Neural progenitor cell (in vitro differentiated cells): ENCODE results near the gene AZIN2. TPM values are rescaled to one million over a fixed set of nuclear protein-coding genes. Genes with fewer than 3 reads are reported as not detected.

Experiments
- DNase-seq: peaks from one replicate; pipeline ENCODE4 v3.0.0-alpha.2; 2016; ENCODE audit warnings: low spot score
- H2AFZ ChIP-seq: fragments of 200-600 bp; sonication (generic); replicated peaks from 2 replicates; pipeline ENCODE4 v1.6.1; 2016; ENCODE audit warnings: antibody characterized with exemption
- H3F3A ChIP-seq: fragments of 200-600 bp; sonication (generic); 2 replicates; pipeline ENCODE4 v1.6.1; 2016; ENCODE audit warnings: antibody characterized with exemption, low read depth
- H3K27ac ChIP-seq: fragments of 200-600 bp; sonication (generic); 2 replicates; pipeline ENCODE4 v1.5.1; 2016; ENCODE audit warnings: mild to moderate bottlenecking
- H3K27me3 ChIP-seq: fragments of 200-600 bp; sonication (generic); 2 replicates; pipeline ENCODE4 v1.6.1; 2016; ENCODE audit warnings: mild to moderate bottlenecking, moderate library complexity
- H3K36me3 ChIP-seq: fragments of 200-600 bp; sonication (generic); 2 replicates; pipeline ENCODE4 v1.5.1; 2016
- H3K4me1 ChIP-seq: fragments of 200-600 bp; sonication (generic); 2 replicates; pipeline ENCODE4 v1.6.1; 2016; ENCODE audit warnings: mixed run types
- H3K4me2 ChIP-seq: fragments of 200-600 bp; sonication (generic); 2 replicates; pipeline ENCODE4 v1.6.1; 2016
- H3K4me3 ChIP-seq: fragments of 200-600 bp; sonication (generic); 2 replicates; pipeline ENCODE4 v1.5.1; 2016
- H3K79me2 ChIP-seq: fragments of 200-600 bp; sonication (generic); 2 replicates; pipeline ENCODE4 v1.6.1; 2016; ENCODE audit warnings: low read depth
- H3K9ac ChIP-seq: fragments of 200-600 bp; sonication (generic); 2 replicates; pipeline ENCODE4 v1.6.1; 2016
- H3K9me3 ChIP-seq: fragments of 200-600 bp; sonication (generic); 2 replicates; pipeline ENCODE4 v1.5.1; 2016; ENCODE audit warnings: low read depth
- H4K20me1 ChIP-seq: fragments of 200-600 bp; sonication (generic); 2 replicates; pipeline ENCODE4 v1.6.1; 2016; ENCODE audit warnings: low read depth
- H3K27ac Mint-ChIP-seq: 3 replicates; pipeline ENCODE4 v1.8.0; 2021; ENCODE audit warnings: mixed read lengths
- H3K27me3 Mint-ChIP-seq: 2 replicates; pipeline ENCODE4 v1.8.0; 2022; ENCODE audit warnings: low read depth, mild to moderate bottlenecking, inconsistent platforms, moderate library complexity, mixed read lengths; ENCODE audit not compliant: insufficient read depth
- H3K36me3 Mint-ChIP-seq: 3 replicates; pipeline ENCODE4 v1.8.0; 2021; ENCODE audit warnings: mixed read lengths
- H3K4me1 Mint-ChIP-seq: 3 replicates; pipeline ENCODE4 v1.8.0; 2021; ENCODE audit warnings: mixed read lengths
- H3K4me3 Mint-ChIP-seq: 3 replicates; pipeline ENCODE4 v1.8.0; 2021; ENCODE audit warnings: mild to moderate bottlenecking, moderate library complexity, mixed read lengths
- H3K9me3 Mint-ChIP-seq: 3 replicates; pipeline ENCODE4 v1.8.0; 2020; ENCODE audit warnings: mixed read lengths
- EZH2 ChIP-seq: fragments of 200-600 bp; sonication (generic); IDR thresholded peaks from 2 replicates; pipeline ENCODE4 v1.6.1; 2017; ENCODE audit warnings: antibody characterized with exemption, mild to moderate bottlenecking, moderate library complexity
- EZH2phosphoT487 ChIP-seq: fragments of 200-600 bp; sonication (generic); IDR thresholded peaks from 2 replicates; pipeline ENCODE4 v1.6.1; 2017; ENCODE audit warnings: antibody characterized with exemption
- total RNA-seq: library from RNA; depleted of rRNA; stranded (reverse); fragments of >200 nt; gene quantifications from 2 replicates; pipeline ENCODE4 v1.2.3, GENCODE V29; 2015; ENCODE audit warnings: low replicate concordance
- TF ChIP-seq, protein P1 (sequence below): fragments of 200-600 bp; sonication (generic); IDR thresholded peaks from 2 replicates; pipeline ENCODE4 v1.5.1; 2017; ENCODE audit warnings: antibody characterized with exemption, mild to moderate bottlenecking

AZIN2 gene
- 1.3 and 5.8 TPM in 2 replicates for total RNA-seq

DNA sequence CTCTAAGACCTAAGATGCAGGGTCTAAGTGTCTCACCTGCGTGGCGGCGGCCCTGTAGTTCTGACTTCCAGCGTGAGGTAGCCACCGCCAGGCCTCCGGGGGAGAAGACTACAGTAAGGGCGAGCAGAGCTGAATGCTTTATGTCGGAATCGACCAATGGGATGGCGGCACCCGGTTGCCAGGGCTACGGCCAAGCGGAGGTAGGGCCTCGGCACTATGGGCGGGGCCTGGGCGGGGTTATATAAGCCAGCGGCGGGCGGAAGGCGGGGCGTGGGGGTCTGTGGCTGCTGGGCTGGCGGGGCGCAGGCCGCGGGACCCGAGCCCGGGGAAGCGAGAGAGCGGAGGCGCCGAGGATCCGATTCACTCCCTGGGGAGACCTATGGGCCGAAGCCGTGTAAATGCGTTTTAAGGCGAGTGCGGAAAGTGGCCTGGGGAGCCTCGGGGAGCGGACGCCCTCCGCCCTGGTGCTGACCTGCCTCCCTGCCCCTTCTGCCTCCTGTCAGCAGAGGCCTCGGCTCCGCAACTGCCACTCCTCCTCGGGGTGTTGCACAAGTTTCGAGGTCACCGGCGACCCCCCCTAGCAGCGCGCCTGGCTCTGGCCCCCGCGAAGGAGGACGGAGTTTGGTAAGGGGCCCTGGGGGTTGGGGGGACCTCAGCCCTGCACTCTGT lies at the start of gene AZIN2:
Gene AZIN2, plus strand, starts transcription at position 269 of the 669 bp plus-strand sequence. CDS start 1,097 bp downstream, outside the sequence.
- H2AFZ ChIP-seq = peak within 1 kb of the TSS; percentile 80
- H3K27me3 Mint-ChIP-seq = peaks cover 6% of the 10 kb centered on the region

DNA sequence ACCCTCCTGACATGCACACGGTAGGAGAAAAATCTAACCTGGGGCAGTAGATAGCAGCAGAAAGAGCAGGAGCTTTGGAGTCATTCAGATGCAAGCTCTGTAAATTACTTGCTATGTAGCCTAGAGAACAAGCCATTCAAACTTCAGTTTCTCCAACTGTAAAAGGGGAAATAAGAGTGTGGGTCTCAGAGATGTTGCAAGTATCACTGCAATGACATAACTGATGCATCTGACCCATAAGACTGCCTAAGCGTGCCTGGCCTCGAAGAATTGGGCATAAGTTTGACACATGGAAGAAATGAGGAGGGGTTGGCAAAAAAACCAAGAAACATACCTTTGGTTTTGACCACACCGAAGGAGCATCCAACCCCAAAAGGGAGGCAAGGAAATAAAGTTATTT lies 49.4 kb upstream of the AZIN2 start:
- Histone ChIP-seq H3K4me1 (peaks cover 5% of the 10 kb centered on the region), H3K4me2 (no peak overlapping the region), H3K27me3 (no peaks in the 10 kb centered on the region), H3K27ac (no peak overlapping the region), H3K36me3 (no peaks in the 10 kb centered on the region), H3K9me3 (no peaks in the 10 kb centered on the region), H3K4me3 (no peak overlapping the region), H2AFZ (no peak overlapping the region), H3K79me2 (peaks cover 93% of the 10 kb centered on the region), H3K9ac (no peak overlapping the region), H3F3A (no peaks in the 10 kb centered on the region), H4K20me1 (peaks cover 56% of the 10 kb centered on the region)
- Mint-ChIP-seq H3K36me3 (peaks cover 16% of the 10 kb centered on the region), H3K9me3 (no peaks in the 10 kb centered on the region), H3K4me1 (peaks cover 24% of the 10 kb centered on the region), H3K27me3 (no peaks in the 10 kb centered on the region), H3K4me3 (no peak overlapping the region), H3K27ac (no peak overlapping the region)
- no peak for DNase-seq
- no peak for TF ChIP-seq EZH2
- no peak for TF ChIP-seq EZH2phosphoT487
- TF ChIP-seq, protein P1, sequence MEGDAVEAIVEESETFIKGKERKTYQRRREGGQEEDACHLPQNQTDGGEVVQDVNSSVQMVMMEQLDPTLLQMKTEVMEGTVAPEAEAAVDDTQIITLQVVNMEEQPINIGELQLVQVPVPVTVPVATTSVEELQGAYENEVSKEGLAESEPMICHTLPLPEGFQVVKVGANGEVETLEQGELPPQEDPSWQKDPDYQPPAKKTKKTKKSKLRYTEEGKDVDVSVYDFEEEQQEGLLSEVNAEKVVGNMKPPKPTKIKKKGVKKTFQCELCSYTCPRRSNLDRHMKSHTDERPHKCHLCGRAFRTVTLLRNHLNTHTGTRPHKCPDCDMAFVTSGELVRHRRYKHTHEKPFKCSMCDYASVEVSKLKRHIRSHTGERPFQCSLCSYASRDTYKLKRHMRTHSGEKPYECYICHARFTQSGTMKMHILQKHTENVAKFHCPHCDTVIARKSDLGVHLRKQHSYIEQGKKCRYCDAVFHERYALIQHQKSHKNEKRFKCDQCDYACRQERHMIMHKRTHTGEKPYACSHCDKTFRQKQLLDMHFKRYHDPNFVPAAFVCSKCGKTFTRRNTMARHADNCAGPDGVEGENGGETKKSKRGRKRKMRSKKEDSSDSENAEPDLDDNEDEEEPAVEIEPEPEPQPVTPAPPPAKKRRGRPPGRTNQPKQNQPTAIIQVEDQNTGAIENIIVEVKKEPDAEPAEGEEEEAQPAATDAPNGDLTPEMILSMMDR = no peak

More for the DNA sequence above, at the start of gene AZIN2:
- Histone ChIP-seq H3K27me3 (peaks cover 51% of the 10 kb centered on the region), H4K20me1 (no peaks in the 10 kb centered on the region), H3K9me3 (no peaks in the 10 kb centered on the region), H3K79me2 (no peaks in the 10 kb centered on the region), H3F3A (peaks cover 14% of the 10 kb centered on the region), H3K27ac (no peak within 1 kb of the TSS), H3K4me2 (peak within 1 kb of the TSS; percentile 83), H3K4me1 (peaks cover 11% of the 10 kb centered on the region), H3K4me3 (peak within 1 kb of the TSS; percentile 60), H3K9ac (no peak within 1 kb of the TSS), H3K36me3 (no peaks in the 10 kb centered on the region)
- no peaks in the 10 kb centered on the region for H3K36me3 Mint-ChIP-seq
- peaks cover 28% of the 10 kb centered on the region for H3K4me1 Mint-ChIP-seq
- no peak within 1 kb of the TSS for H3K27ac Mint-ChIP-seq
- DNase-seq = peak; percentile 98
- H3K9me3 Mint-ChIP-seq = no peaks in the 10 kb centered on the region
- peak within 1 kb of the TSS; percentile 84 for H3K4me3 Mint-ChIP-seq
- no peak for TF ChIP-seq EZH2
- TF ChIP-seq EZH2phosphoT487 = no peak
- TF ChIP-seq, protein P1 = no peak

DNA sequence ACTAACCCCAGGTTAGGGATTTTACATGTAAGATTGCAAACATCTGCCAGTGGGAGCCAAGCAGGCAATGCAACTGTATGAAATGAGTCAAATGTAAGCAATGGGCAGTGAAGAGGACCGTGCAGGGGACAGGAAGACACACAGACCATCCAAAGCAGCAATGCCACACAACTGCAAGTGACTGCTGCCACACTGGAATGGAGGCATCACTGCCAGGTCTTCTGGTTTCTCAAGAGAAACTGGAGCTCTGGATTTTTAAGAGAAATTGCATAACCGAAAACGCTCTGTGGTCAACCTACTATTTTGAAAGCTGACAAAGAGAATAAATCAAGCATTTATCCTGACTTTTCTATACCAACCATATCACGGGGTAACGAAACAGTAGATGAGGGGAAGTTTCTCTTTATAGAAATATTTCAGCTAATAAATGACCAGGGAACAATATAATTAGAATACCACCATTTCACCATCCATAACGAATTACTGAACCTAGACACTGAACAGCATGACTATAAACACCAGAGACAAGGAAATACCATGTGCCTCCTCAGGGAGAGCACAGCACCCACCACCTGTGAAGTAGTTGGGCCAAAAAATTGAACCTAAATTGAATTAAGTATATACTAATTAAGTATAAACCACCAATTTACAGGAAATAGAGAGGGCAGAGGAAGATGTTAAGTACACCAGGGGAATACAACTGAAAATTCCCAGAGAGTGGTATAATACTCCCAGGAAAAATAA lies 48.7 kb upstream of the AZIN2 start:
- Mint-ChIP-seq H3K27ac (no peak overlapping the region), H3K9me3 (no peaks in the 10 kb centered on the region), H3K36me3 (peaks cover 16% of the 10 kb centered on the region), H3K4me3 (no peak overlapping the region), H3K27me3 (no peaks in the 10 kb centered on the region), H3K4me1 (peaks cover 29% of the 10 kb centered on the region)
- no peak for DNase-seq
- Histone ChIP-seq H3K36me3 (no peaks in the 10 kb centered on the region), H3K9ac (no peak overlapping the region), H3K9me3 (no peaks in the 10 kb centered on the region), H4K20me1 (peaks cover 53% of the 10 kb centered on the region), H3K4me3 (no peak overlapping the region), H3K4me1 (peaks cover 5% of the 10 kb centered on the region), H3K27me3 (peaks cover 2% of the 10 kb centered on the region), H3K79me2 (peaks cover 90% of the 10 kb centered on the region), H3K27ac (no peak overlapping the region), H2AFZ (no peak overlapping the region), H3F3A (no peaks in the 10 kb centered on the region), H3K4me2 (no peak overlapping the region)
- TF ChIP-seq, protein P1 = no peak
- TF ChIP-seq EZH2 (no peak), EZH2phosphoT487 (no peak)
